Choroid plexus epithelial cell (primary cell): Measurements from ENCODE around the gene TRIM67.
A peak's percentile ranks its signal among the peaks of the same experiment; 100 is the strongest.
"Not testable (repeated sequence)": the region's sequence is repeated elsewhere in the genome, so short reads cannot be mapped to it uniquely, and the experiment has no call there.

Source experiments
- DNase-seq: peaks from one replicate; pipeline ENCODE4 v3.0.0-alpha.2; 2010; ENCODE audit warnings: low read depth
- H3K4me3 ChIP-seq: 2 replicates; pipeline ENCODE4 v1.5.1; 2011; ENCODE audit warnings: low read depth, mild to moderate bottlenecking, control low read depth, low read length, moderate library complexity
- TF ChIP-seq, protein P1 (sequence below): conservative IDR thresholded peaks from 2 replicates; pipeline ENCODE4 v1.5.1; 2011; ENCODE audit warnings: low read depth, mild to moderate bottlenecking, control low read depth, inconsistent platforms, low read length, moderate library complexity

Gene TRIM67

DNA sequence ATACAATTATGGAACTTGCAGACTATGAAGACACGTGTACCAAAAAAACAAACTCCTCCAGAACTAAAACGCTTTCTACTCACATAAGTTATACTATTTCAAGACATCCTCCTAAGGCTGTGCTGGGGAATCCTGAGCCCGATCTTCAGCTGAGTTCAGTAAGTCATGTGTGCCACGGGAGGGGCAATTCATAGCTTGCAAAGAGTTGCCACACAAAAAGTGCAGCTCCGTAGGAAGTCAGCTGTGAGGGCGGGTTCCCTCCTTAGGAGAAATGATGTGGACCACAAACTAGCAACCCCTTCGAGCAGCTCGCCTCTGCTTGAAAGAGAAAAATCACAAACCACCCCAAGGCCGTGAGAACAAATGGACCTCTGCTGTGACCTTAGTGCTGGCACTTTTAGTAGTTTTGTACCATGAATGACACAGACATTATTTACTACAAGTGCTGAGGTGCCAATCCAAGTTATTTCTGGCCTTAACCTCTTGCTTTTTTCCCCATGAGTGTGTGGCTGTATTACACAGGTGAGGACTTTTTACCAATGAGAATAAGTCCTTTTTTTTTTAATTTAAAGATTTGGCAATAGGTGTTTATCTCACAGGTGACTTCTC is 35.8 kb upstream of the TRIM67 start:
- TF ChIP-seq, protein P1, sequence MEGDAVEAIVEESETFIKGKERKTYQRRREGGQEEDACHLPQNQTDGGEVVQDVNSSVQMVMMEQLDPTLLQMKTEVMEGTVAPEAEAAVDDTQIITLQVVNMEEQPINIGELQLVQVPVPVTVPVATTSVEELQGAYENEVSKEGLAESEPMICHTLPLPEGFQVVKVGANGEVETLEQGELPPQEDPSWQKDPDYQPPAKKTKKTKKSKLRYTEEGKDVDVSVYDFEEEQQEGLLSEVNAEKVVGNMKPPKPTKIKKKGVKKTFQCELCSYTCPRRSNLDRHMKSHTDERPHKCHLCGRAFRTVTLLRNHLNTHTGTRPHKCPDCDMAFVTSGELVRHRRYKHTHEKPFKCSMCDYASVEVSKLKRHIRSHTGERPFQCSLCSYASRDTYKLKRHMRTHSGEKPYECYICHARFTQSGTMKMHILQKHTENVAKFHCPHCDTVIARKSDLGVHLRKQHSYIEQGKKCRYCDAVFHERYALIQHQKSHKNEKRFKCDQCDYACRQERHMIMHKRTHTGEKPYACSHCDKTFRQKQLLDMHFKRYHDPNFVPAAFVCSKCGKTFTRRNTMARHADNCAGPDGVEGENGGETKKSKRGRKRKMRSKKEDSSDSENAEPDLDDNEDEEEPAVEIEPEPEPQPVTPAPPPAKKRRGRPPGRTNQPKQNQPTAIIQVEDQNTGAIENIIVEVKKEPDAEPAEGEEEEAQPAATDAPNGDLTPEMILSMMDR = no peak
- no peak for DNase-seq
- H3K4me3 ChIP-seq = no peak overlapping the region

DNA sequence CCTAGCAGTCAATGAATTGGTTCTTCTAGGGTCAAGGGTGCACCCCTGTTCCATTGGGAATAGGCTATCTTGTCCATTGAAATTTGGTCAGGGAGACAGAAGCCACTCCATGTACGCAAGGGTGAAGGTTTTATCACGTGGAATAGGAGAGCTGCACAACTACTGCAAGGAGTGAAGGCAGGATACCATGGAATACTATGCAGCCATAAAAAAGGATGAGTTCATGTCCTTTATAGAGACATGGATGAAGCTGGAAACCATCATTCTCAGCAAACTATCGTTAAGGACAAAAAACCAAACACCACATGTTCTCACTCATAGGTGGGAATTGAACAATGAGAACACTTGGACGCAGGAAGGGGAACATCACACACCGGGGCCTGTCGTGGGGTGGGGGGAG is 34.8 kb upstream of the TRIM67 start:
- H3K4me3 ChIP-seq, DNase-seq: not testable (repeated sequence)

DNA sequence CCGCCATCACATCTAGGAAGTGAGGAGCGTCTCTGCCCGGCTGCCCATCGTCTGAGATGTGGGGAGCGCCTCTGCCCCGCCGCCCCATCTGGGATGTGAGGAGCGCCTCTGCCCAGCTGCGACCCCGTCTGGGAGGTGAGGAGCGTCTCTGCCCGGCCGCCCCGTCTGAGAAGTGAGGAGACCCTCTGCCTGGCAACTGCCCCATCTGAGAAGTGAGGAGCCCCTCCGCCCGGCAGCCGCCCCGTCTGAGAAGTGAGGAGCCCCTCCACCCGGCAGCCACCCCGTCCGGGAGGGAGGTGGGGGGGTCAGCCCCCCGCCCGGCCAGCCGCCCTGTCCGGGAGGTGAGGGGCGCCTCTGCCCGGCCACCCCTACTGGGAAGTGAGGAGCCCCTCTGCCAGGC is 33.4 kb upstream of the TRIM67 start:
- not testable (repeated sequence) for H3K4me3 ChIP-seq, DNase-seq

DNA sequence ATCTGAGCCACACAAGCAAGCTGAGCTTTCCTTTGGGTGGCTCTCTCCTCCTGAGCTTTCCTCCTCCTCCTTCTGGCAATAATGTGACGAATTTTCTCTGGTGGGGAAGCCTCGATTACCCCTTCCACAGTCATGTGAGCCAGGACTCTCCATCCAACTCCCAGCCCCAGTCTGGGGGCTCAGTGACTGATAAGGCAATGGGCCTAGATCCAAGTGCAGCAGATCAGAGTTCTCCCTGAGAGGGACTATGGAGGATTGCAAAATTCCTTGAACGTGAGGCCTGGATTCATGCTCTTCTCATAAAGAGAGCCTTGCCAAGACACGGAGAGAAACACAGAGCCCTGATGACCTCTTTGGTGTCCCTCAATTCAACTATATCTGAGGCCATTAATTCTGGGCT is 31.3 kb upstream of the TRIM67 start:
- no peak overlapping the region for H3K4me3 ChIP-seq
- TF ChIP-seq, protein P1 = no peak
- no peak for DNase-seq

DNA sequence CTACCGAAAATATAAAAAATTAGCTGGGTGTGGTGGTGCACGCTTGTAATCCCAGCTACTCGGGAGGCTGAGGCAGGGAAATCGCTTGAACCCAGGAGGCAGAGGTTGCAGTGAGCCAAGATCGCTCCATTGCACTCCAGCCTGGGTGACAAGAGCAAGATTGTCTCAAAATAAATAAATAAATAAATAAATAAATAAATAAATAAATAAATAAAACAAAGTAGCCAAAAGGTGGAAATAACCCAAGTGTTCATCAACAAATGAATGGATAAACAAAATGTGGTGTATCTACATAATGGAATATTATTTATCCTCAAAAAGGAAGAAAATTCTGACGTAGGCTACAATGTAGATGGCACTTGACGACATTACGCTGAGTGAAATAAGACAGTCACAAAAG is 29.3 kb upstream of the TRIM67 start:
- DNase-seq, H3K4me3 ChIP-seq: not testable (repeated sequence)

DNA sequence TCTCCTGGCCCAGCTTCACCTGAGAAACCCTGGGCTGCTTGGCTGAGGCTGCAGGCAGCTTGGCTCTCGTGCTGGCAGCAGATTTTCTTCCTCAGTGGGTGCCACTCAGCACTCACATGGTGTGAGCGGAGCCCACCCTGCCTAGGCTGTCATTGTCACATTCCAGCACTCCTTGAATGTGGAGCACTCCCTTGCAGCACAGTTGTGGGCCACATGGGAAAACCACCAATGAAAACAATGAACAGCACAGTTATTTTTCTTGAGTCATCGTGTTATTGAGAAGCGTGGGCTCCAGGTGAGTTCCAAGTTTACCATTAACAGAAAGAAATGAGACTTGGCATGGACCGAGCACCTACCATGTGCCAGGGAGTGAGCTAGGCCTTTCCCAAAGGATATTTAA is 27.2 kb upstream of the TRIM67 start:
- TF ChIP-seq, protein P1 = no peak
- H3K4me3 ChIP-seq = no peak overlapping the region
- DNase-seq = no peak

DNA sequence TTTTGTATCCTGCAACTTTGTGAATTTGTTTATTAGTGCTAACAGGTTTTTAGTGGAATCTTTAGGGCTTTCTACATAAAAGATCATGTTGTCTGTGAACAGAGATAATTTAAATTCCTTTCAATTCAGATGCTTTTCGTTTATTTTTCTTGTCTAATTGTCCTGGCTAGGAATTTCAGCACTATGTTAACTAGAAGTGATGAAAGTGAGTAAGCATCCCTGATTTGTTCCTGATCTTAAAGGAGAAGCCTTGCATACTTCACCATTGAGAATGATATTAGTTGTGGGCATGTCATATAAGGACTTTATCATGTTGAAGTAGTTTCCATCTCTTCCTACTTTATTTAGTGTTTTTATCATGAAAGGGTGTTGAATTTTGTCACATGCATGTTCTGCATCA is 23.6 kb upstream of the TRIM67 start:
- TF ChIP-seq, protein P1 = no peak
- H3K4me3 ChIP-seq = no peak overlapping the region
- peak; percentile 26 for DNase-seq

DNA sequence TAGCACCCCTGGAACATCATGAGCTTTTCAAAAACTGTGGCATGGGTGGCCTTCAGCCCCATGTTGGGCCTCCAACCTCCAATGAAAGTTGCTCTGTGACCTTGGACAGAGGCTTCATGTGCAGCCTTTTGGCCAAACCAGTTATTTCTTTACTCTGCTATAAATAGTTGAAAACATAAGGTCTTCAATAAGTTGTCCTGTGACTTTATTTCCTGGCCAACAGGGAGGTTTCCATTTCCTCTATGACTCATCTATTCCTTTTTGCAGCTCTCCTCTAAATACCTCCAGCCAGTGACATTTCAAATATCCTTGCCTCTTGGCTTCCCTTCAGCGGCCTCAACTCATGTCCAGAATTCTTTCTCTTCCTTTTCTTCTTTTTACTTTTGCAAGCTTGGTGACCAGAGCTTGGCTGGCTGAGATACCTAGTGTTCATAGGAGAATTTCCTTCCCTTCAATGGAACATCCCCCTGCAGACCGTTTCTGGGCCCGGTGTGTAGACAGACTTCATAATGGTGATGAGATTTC is 22.7 kb upstream of the TRIM67 start:
- no peak overlapping the region for H3K4me3 ChIP-seq
- DNase-seq = peak; percentile 94
- TF ChIP-seq, protein P1 = no peak
